OCI-LY3 (cell line): ENCODE measurements around the gene CHRD.

Source experiments
- CTCF ChIP-seq: fragments of 200-600, 300-600 bp; sonication (generic); IDR thresholded peaks from 2 replicates; pipeline ENCODE4 v1.5.1; 2014; ENCODE audit warnings: antibody characterized with exemption, low read length, low read depth
- EZH2phosphoT487 ChIP-seq: fragments of 200-600 bp; shearing (Covaris generic); IDR thresholded peaks from 2 replicates; pipeline ENCODE4 v1.6.1; 2018; ENCODE audit warnings: antibody characterized with exemption, mixed run types, low read depth

GRCh38 chr3:184380627-184381260, 890 bp downstream of the CHRD start:
- TF ChIP-seq CTCF (no peak), EZH2phosphoT487 (no peak)
